ENCODE data around the gene TMEM107. TPM values are rescaled to one million over a fixed set of nuclear protein-coding genes. Genes with fewer than 3 reads are reported as not detected.

Gene TMEM107
- total RNA-seq, 1 donor from 2014 or later, result 24.6 TPM

DNA sequence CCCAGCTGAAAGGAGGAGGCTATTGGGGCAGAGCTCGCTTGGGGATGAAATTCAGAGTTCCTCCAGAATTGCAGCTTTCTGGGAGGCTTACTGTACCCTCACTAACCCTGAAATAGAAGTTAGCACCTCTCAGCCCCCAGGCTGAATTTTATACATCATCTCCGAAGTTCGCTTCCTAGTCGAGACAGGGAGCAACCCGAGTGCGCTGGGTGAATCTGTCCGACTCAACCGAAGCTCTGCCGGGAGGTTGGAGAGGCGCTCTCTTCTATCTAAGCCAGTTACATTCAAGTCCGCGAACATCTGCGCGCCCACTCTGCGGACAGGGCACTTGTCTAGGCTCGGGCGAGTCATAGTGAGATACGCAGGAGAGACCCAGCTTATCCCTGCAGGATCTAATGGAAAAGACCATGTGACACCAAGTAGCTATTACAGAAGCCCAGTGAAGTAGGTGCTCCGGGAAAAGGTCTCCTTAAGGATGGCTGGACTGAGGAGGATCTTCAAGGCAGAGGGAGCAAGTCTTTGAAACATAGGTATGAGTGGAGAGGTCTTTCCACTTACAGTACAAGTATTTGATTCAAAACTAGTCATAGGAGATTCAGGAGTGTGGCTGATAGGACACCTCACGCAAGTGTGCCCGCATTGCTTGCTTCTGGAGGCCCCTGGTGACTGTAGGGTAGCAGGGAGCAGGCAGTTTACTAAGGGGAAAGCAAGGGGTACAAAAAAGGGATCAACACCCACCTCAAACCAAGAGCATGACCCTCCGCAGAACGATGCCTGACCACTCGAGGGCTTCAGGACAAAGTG lies 51.6 kb downstream of the TMEM107 start:
- Mint-ChIP-seq H3K4me1 (ENCODE audit: low read depth) (peaks cover 34% of the 10 kb centered on the region), H3K27ac (peak overlapping the region; percentile 84), H3K27me3 (peaks cover 73% of the 10 kb centered on the region), H3K36me3 (ENCODE audit: insufficient read depth) (peaks cover 1% of the 10 kb centered on the region), H3K4me3 (ENCODE audit: low read depth) (peak overlapping the region; percentile 79), H3K9me3 (ENCODE audit: low read depth) (no peaks in the 10 kb centered on the region)
- DNase-seq (ENCODE audit: low spot score, unreplicated experiment), result no peak
- TF ChIP-seq, protein P1, sequence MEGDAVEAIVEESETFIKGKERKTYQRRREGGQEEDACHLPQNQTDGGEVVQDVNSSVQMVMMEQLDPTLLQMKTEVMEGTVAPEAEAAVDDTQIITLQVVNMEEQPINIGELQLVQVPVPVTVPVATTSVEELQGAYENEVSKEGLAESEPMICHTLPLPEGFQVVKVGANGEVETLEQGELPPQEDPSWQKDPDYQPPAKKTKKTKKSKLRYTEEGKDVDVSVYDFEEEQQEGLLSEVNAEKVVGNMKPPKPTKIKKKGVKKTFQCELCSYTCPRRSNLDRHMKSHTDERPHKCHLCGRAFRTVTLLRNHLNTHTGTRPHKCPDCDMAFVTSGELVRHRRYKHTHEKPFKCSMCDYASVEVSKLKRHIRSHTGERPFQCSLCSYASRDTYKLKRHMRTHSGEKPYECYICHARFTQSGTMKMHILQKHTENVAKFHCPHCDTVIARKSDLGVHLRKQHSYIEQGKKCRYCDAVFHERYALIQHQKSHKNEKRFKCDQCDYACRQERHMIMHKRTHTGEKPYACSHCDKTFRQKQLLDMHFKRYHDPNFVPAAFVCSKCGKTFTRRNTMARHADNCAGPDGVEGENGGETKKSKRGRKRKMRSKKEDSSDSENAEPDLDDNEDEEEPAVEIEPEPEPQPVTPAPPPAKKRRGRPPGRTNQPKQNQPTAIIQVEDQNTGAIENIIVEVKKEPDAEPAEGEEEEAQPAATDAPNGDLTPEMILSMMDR (IDR thresholded peaks at IDR 0.05; ENCODE audit: unreplicated experiment), result no peak

DNA sequence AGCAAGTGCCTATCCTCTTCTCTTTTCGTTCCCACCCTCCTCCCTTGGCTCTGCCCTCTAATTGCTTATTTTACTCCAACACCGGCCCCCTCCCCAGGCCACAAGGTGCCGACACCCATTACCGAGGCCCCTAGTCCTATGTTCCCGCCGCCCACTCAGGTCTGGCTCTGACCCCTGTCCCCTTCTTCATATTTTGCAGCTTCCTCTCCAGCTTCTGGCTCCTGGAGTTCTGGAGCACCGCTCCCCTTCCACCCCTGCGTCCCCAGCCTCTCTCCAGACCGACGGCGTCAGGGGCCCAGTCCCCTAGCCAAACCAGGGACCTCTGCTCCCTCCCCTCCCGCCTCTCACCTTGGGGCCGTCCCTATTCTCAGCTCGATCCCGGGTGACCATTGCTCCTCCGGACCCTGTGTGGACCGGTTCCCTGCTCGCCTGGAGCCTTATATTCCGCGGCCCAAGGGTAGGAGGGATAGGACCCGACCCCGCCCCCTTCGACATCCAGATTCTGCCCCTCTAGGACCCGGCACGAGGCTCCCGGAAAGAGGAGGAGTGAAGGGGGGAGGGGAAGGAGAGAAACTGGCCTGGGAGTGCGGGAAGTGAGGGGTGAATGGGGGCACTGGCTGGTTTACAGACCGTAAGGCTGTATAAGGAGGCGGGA lies 52.4 kb downstream of the TMEM107 start, which contains the start of gene HES7:
TSS of gene HES7 (minus strand) at position 412 of the 655 bp plus-strand sequence. CDS start at position 390, 22 bp downstream.
- Mint-ChIP-seq H3K27me3 (peaks cover 66% of the 10 kb centered on the region), H3K27ac (peak within 1 kb of the TSS; percentile 84), H3K4me1 (ENCODE audit: low read depth) (peaks cover 34% of the 10 kb centered on the region), H3K9me3 (ENCODE audit: low read depth) (no peaks in the 10 kb centered on the region), H3K36me3 (ENCODE audit: insufficient read depth) (peaks cover 1% of the 10 kb centered on the region), H3K4me3 (ENCODE audit: low read depth) (peak within 1 kb of the TSS; percentile 79)
- no peak for DNase-seq (ENCODE audit: low spot score, unreplicated experiment)
- TF ChIP-seq, protein P1 (IDR thresholded peaks at IDR 0.05; ENCODE audit: unreplicated experiment), result no peak

DNA sequence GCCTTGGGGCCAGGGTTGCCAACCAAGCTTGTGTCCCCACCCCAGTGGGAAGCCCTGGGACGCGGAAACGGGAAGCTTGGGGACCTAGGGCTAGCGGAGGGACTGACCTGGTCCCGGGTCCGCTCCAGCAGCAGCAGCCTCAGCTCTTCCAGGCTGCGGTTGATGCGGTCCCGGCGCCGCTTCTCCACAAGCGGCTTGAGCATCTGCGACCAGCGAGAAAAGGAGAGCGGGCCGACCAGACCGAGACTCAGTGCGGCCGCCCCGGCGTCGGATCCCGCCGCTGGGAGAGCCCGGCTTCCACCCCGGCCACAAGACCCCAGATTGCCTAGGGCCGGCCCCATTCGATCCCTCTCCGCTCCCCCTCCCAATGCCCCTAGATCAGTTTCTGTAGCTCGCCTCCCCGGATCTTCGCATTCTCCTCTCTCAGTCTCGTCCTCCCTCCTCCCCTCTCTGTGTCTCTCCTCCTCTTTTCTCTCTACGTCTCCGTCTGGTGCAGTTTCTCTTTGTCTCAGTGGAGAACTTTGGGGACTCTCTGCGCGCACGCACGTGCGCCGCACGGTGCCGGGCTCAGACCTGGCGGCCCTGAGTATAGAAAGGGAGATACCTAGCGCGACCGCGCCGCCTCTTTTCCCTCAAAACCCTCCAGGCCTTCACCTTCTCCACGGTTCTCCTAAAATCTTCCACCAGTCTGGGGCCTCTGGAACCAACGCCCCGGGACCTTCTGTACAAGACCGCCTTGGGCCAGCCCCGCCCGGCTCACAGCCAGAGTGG lies 53.1 kb downstream of the TMEM107 start:
- TF ChIP-seq, protein P1 (IDR thresholded peaks at IDR 0.05; ENCODE audit: unreplicated experiment), result no peak
- H3K27me3 Mint-ChIP-seq, result peaks cover 67% of the 10 kb centered on the region
- peaks cover 1% of the 10 kb centered on the region for H3K36me3 Mint-ChIP-seq (ENCODE audit: insufficient read depth)
- no peak overlapping the region for H3K27ac Mint-ChIP-seq
- H3K9me3 Mint-ChIP-seq (ENCODE audit: low read depth), result no peaks in the 10 kb centered on the region
- H3K4me3 Mint-ChIP-seq (ENCODE audit: low read depth), result peak overlapping the region; percentile 79
- no peak for DNase-seq (ENCODE audit: low spot score, unreplicated experiment)
- peaks cover 38% of the 10 kb centered on the region for H3K4me1 Mint-ChIP-seq (ENCODE audit: low read depth)

Small RNAs within 50 kb of the gene (microRNA-seq; reads per million reads assigned to microRNA genes)
- gene MIR4521 (ENCODE audit: borderline number of aligned reads, unreplicated experiment) (26.9 reads per million, percentile 35 among the genes with 10 or more reads in this experiment), gene MIR6883 (ENCODE audit: borderline number of aligned reads, unreplicated experiment) (not detected)

Other genes starting within 250 kb of the TMEM107 start
- gene KCNAB3, start 246.5 kb downstream of the TMEM107 start, total RNA-seq, result 6.0 and 6.4 TPM in 2 replicates
- 139 and 141 TPM in 2 replicates for gene TRAPPC1, start 244.4 kb downstream of the TMEM107 start, total RNA-seq
- 47.7 and 51.6 TPM in 2 replicates for gene CNTROB, start 244.2 kb downstream of the TMEM107 start, total RNA-seq
- gene GUCY2D, start 173.8 kb downstream of the TMEM107 start, total RNA-seq, result not detected in 2 replicates
- gene ALOX15B, start 137.3 kb downstream of the TMEM107 start, total RNA-seq, result not detected in 2 replicates
- gene ALOX12B, start 88.7 kb downstream of the TMEM107 start, total RNA-seq, result 0.41 and 0.60 TPM in 2 replicates
- gene ALOXE3, start 57.9 kb downstream of the TMEM107 start, total RNA-seq, result not detected in 2 replicates
- 0.47 TPM in 1 of 2 replicates, not detected in the other for gene HES7, start 52.3 kb downstream of the TMEM107 start, total RNA-seq
- gene PER1, start 24.0 kb downstream of the TMEM107 start, total RNA-seq, result 37.2 and 40.8 TPM in 2 replicates
- 46.4 and 48.1 TPM in 2 replicates for gene VAMP2, start 13.4 kb downstream of the TMEM107 start, total RNA-seq
- gene BORCS6, start 13.8 kb upstream of the TMEM107 start, total RNA-seq, result 5.2 and 5.3 TPM in 2 replicates
- gene AURKB, start 34.2 kb upstream of the TMEM107 start, total RNA-seq, result 52.7 and 54.9 TPM in 2 replicates
- gene CTC1, start 71.7 kb upstream of the TMEM107 start, total RNA-seq, result 86.5 and 97.0 TPM in 2 replicates
- gene PFAS, start 72.9 kb upstream of the TMEM107 start, total RNA-seq, result 110 and 112 TPM in 2 replicates
- 31.2 and 33.6 TPM in 2 replicates for gene RANGRF, start 112.3 kb upstream of the TMEM107 start, total RNA-seq
- gene SLC25A35, start 119.0 kb upstream of the TMEM107 start, total RNA-seq, result 4.2 TPM in 2 replicates
- gene ARHGEF15, start 133.9 kb upstream of the TMEM107 start, total RNA-seq, result 0.22 and 0.27 TPM in 2 replicates
- gene ODF4, start 163.5 kb upstream of the TMEM107 start, total RNA-seq, result not detected in 2 replicates
- gene RPL26, start 206.8 kb upstream of the TMEM107 start, total RNA-seq, result 1,699 and 1,778 TPM in 2 replicates
- not detected in 2 replicates for gene RNF222, start 221.4 kb upstream of the TMEM107 start, total RNA-seq

All from progenitor cell of endocrine pancreas (in vitro differentiated cells).